Measurements from ENCODE around the gene SHH.

SHH gene

DNA sequence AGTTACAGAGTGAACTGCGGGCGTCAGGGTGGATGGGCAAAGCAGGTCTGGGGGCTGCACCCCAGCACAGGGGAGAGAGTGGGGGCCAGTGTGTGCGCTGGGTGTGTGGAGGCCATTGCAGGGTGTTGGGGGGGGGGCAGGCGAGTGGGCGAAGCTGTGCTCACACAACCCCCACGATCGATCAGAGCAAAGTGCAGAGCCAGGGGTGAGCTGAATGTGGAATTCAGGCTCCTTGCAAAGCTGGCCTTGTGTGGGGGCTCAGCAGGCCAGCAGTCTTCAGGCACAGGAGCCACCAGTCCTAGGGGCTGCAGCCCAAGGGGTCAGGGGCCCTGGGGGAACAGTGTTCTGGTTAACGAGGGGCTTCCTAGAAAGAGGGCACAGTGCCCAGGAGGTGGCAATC is 862 bp upstream of the SHH start:
- no peaks in the 10 kb centered on the region for H3F3A ChIP-seq (ENCODE audit: control insufficient read depth, insufficient read depth)
- peaks cover 56% of the 10 kb centered on the region for H3K27me3 ChIP-seq (ENCODE audit: control insufficient read depth, low read length)
- H3K27ac ChIP-seq (ENCODE audit: low read depth, low read length) = no peak overlapping the region

DNA sequence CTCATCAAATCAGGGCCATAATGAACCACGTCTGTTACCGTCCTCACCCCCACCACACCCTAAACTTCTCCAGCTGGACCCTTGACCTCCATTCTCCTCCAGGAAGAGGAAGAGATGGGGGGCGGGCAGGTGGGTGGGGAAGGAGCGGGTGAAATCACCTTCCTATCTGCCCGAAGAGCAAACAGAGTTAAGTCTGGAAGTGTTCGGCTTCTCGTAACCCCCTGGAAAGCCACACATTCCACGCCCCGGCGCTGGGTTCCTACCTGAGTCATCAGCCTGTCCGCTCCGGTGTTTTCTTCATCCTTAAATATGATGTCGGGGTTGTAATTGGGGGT is 736 bp downstream of the SHH start:
- TF ChIP-seq CTCF (IDR thresholded peaks at IDR 0.05; ENCODE audit: low read depth, low read length, poor library complexity, severe bottlenecking) = no peak
- no peak for TF ChIP-seq EZH2phosphoT487 (IDR thresholded peaks at IDR 0.05; ENCODE audit: borderline replicate concordance, low read length)
- H3K27me3 ChIP-seq (ENCODE audit: control insufficient read depth, low read length) = peaks cover 69% of the 10 kb centered on the region
- no peaks in the 10 kb centered on the region for H3K36me3 ChIP-seq (ENCODE audit: control insufficient read depth, low read length)
- H3K4me2 ChIP-seq (ENCODE audit: low read length) = no peak overlapping the region
- H3K4me1 ChIP-seq (ENCODE audit: control insufficient read depth, low read length) = peaks cover 5% of the 10 kb centered on the region
- no peaks in the 10 kb centered on the region for H3K79me2 ChIP-seq (ENCODE audit: control insufficient read depth, low read length)
- H3K9me2 ChIP-seq (replicated peaks; ENCODE audit: control insufficient read depth, low read length) = no peaks in the 10 kb centered on the region
- no peak overlapping the region for H3K4me3 ChIP-seq (ENCODE audit: low read length)
- H3F3A ChIP-seq (ENCODE audit: control insufficient read depth, insufficient read depth) = no peaks in the 10 kb centered on the region
- H3K9me3 ChIP-seq (ENCODE audit: control insufficient read depth, insufficient read depth, low read length) = no peaks in the 10 kb centered on the region
- H3K27ac ChIP-seq (ENCODE audit: low read depth, low read length) = no peak overlapping the region
- H4K20me1 ChIP-seq (ENCODE audit: control insufficient read depth, insufficient read depth, low read depth, low read length) = no peaks in the 10 kb centered on the region; the same call in 1 of the 2 replicates

More for the DNA sequence above, 862 bp upstream of the SHH start:
- Histone ChIP-seq H4K20me1 (ENCODE audit: control insufficient read depth, insufficient read depth, low read depth, low read length) (no peaks in the 10 kb centered on the region; the same call in 1 of the 2 replicates), H3K4me2 (ENCODE audit: low read length) (no peak overlapping the region), H3K4me1 (ENCODE audit: control insufficient read depth, low read length) (peaks cover 5% of the 10 kb centered on the region), H3K4me3 (ENCODE audit: low read length) (no peak overlapping the region), H3K79me2 (ENCODE audit: control insufficient read depth, low read length) (no peaks in the 10 kb centered on the region), H3K9me3 (ENCODE audit: control insufficient read depth, insufficient read depth, low read length) (peaks cover 9% of the 10 kb centered on the region; the same call in 1 of the 2 replicates), H3K9me2 (replicated peaks; ENCODE audit: control insufficient read depth, low read length) (no peaks in the 10 kb centered on the region), H3K36me3 (ENCODE audit: control insufficient read depth, low read length) (no peaks in the 10 kb centered on the region)
- TF ChIP-seq CTCF (IDR thresholded peaks at IDR 0.05; ENCODE audit: low read depth, low read length, poor library complexity, severe bottlenecking) (no peak), EZH2phosphoT487 (IDR thresholded peaks at IDR 0.05; ENCODE audit: borderline replicate concordance, low read length) (no peak)

- H3K4me1 ChIP-seq (ENCODE audit: control insufficient read depth, low read length) = peaks cover 5% of the 10 kb centered on the region
- no peak overlapping the region for H3K4me2 ChIP-seq (ENCODE audit: low read length)
- no peaks in the 10 kb centered on the region for H3K79me2 ChIP-seq (ENCODE audit: control insufficient read depth, low read length)
- no peak overlapping the region for H3K4me3 ChIP-seq (ENCODE audit: low read length)
- no peaks in the 10 kb centered on the region for H3F3A ChIP-seq (ENCODE audit: control insufficient read depth, insufficient read depth)
- no peak overlapping the region for H3K27ac ChIP-seq (ENCODE audit: low read depth, low read length)
- no peaks in the 10 kb centered on the region; the same call in 1 of the 2 replicates for H4K20me1 ChIP-seq (ENCODE audit: control insufficient read depth, insufficient read depth, low read depth, low read length)
- TF ChIP-seq CTCF (IDR thresholded peaks at IDR 0.05; ENCODE audit: low read depth, low read length, poor library complexity, severe bottlenecking) (no peak), EZH2phosphoT487 (IDR thresholded peaks at IDR 0.05; ENCODE audit: borderline replicate concordance, low read length) (no peak)
- no peaks in the 10 kb centered on the region for H3K9me2 ChIP-seq (replicated peaks; ENCODE audit: control insufficient read depth, low read length)
- no peaks in the 10 kb centered on the region for H3K9me3 ChIP-seq (ENCODE audit: control insufficient read depth, insufficient read depth, low read length)
- no peaks in the 10 kb centered on the region for H3K36me3 ChIP-seq (ENCODE audit: control insufficient read depth, low read length)
- H3K27me3 ChIP-seq (ENCODE audit: control insufficient read depth, low read length) = peaks cover 75% of the 10 kb centered on the region
Measured at GRCh38 chr7:155810770-155811559, 1.3 kb downstream of the SHH start.
